Measurements from ENCODE around the gene SPRED3. TPM values are rescaled to one million over a fixed set of nuclear protein-coding genes. Genes with fewer than 3 reads are reported as not detected.

The SPRED3 gene
- total and polyA plus RNA-seq, 2 donors (not counting 1 experiment from before 2014, with no cell fraction given): 1.1 to 1.7 TPM

GRCh38 chr19:38385057-38385803 is 3.3 kb upstream of the SPRED3 start:
- H3K27ac Mint-ChIP-seq: no peak overlapping the region
- 90% methylated on average over 40 of the region's 40 CpGs for WGBS (ENCODE audit: insufficient coverage)
- peaks cover 2% of the 10 kb centered on the region for H3K79me2 ChIP-seq (ENCODE audit: control insufficient read depth, insufficient read depth, low read length)
- peaks cover 23% of the 10 kb centered on the region for H3K27me3 Mint-ChIP-seq
- no peak overlapping the region for H2AFZ ChIP-seq (ENCODE audit: insufficient read depth, low read depth, low read length, poor library complexity, severe bottlenecking)
- ATAC-seq (ENCODE audit: low read depth): no peak
- H3K9me3 Mint-ChIP-seq (ENCODE audit: insufficient read depth): no peaks in the 10 kb centered on the region
- peaks cover 0 to 30% (median 0%) of the 10 kb centered on the region in 3 donors for H3K9me3 ChIP-seq (ENCODE audit: control extremely low read depth in 1 of 3, control insufficient read depth in 2 of 3, insufficient read depth in 1 of 3, low read length in 2 of 3)
- no peak overlapping the region for H3K27ac ChIP-seq (ENCODE audit: low read length in 2 of 2)
- intact Hi-C loops (cut with micrococcal nuclease): loop anchor here (5.0 kb wide), 1 partner anchor 232 kb away; the partner anchor contains the start of genes EIF3K and MAP4K1
- DNase-seq: no peak
- peaks cover 31% of the 10 kb centered on the region for H3K4me1 Mint-ChIP-seq
- H3K4me1 ChIP-seq (ENCODE audit: control insufficient read depth in 2 of 2, insufficient read depth in 2 of 2, low read length in 2 of 2): peaks cover 36% of the 10 kb centered on the region in 2 donors
- peaks cover 69% of the 10 kb centered on the region for H4K20me1 ChIP-seq (ENCODE audit: control insufficient read depth, insufficient read depth, low read length, poor library complexity, severe bottlenecking)
- peak overlapping the region; percentile 97 for H3K4me2 ChIP-seq (replicated peaks; ENCODE audit: low read depth, low read length, poor library complexity, severe bottlenecking)
- no peak for TF ChIP-seq EZH2 (IDR thresholded peaks at IDR 0.05; ENCODE audit: borderline replicate concordance, insufficient read depth, low read depth, low read length, poor library complexity, severe bottlenecking)
- no peak for TF ChIP-seq CTCF (IDR thresholded peaks at IDR 0.05)
- H3K9ac ChIP-seq (ENCODE audit: low read length): no peak overlapping the region
- ChIA-PET POLR2A (interaction anchor here (0.6 kb wide), 1 partner anchor 9 kb away, joined by 4 read pairs; no protein-coding TSS in a partner anchor), CTCF (interaction anchor here (0.8 kb wide), 1 partner anchor 18 kb away, joined by 3 read pairs; the partner anchor contains the start of gene FAM98C)
- peaks cover 0 to 46% of the 10 kb centered on the region in 2 experiments for H3K36me3 ChIP-seq (replicated peaks in 1 of 2; ENCODE audit: control extremely low read depth in 1 of 2, control insufficient read depth in 1 of 2, extremely low read depth in 1 of 2, insufficient read depth in 2 of 2, low read length in 1 of 2)
- H3K27me3 ChIP-seq (replicated peaks in 1 of 4; ENCODE audit: control extremely low read depth in 1 of 4, control insufficient read depth in 3 of 4, insufficient read depth in 4 of 4, low read length in 3 of 4): peaks cover 0 to 47% (median 20%) of the 10 kb centered on the region in 4 experiments
- H3K4me3 ChIP-seq (ENCODE audit: control extremely low read depth in 1 of 5, extremely low read depth in 1 of 5, insufficient read depth in 1 of 5, low read depth in 2 of 5, low read length in 4 of 5): no peak overlapping the region
- H3K4me3 Mint-ChIP-seq: peak overlapping the region; percentile 52

- Histone ChIP-seq H3K4me2 (replicated peaks; ENCODE audit: low read depth, low read length, poor library complexity, severe bottlenecking) (peak overlapping the region; percentile 97), H3K4me1 (ENCODE audit: control insufficient read depth in 2 of 2, insufficient read depth in 2 of 2, low read length in 2 of 2) (peaks cover 36% of the 10 kb centered on the region in 2 donors), H3K27ac (ENCODE audit: low read length in 2 of 2) (no peak overlapping the region), H3K36me3 (replicated peaks in 1 of 2; ENCODE audit: control extremely low read depth in 1 of 2, control insufficient read depth in 1 of 2, extremely low read depth in 1 of 2, insufficient read depth in 2 of 2, low read length in 1 of 2) (peaks cover 0 to 40% of the 10 kb centered on the region in 2 experiments), H3K79me2 (ENCODE audit: control insufficient read depth, insufficient read depth, low read length) (no peaks in the 10 kb centered on the region), H3K27me3 (replicated peaks in 1 of 4; ENCODE audit: control extremely low read depth in 1 of 4, control insufficient read depth in 3 of 4, insufficient read depth in 4 of 4, low read length in 3 of 4) (peaks cover 0 to 49% (median 21%) of the 10 kb centered on the region in 4 experiments), H3K9ac (ENCODE audit: low read length) (peak overlapping the region; percentile 25), H2AFZ (ENCODE audit: insufficient read depth, low read depth, low read length, poor library complexity, severe bottlenecking) (no peak overlapping the region), H3K9me3 (ENCODE audit: control extremely low read depth in 1 of 3, control insufficient read depth in 2 of 3, insufficient read depth in 1 of 3, low read length in 2 of 3) (peaks cover 0 to 30% (median 0%) of the 10 kb centered on the region in 3 donors), H4K20me1 (ENCODE audit: control insufficient read depth, insufficient read depth, low read length, poor library complexity, severe bottlenecking) (peaks cover 63% of the 10 kb centered on the region), H3K4me3 (ENCODE audit: control extremely low read depth in 1 of 5, extremely low read depth in 1 of 5, insufficient read depth in 1 of 5, low read depth in 2 of 5, low read length in 4 of 5) (peak overlapping the region in 1 of 5 experiments; percentile 12)
- no peaks in the 10 kb centered on the region for H3K9me3 Mint-ChIP-seq (ENCODE audit: insufficient read depth)
- no peak for ATAC-seq (ENCODE audit: low read depth)
- H3K4me1 Mint-ChIP-seq: peaks cover 31% of the 10 kb centered on the region
- DNase-seq: no peak
- ChIA-PET CTCF (no interaction called here), POLR2A (no interaction called here)
- H3K27me3 Mint-ChIP-seq: peaks cover 25% of the 10 kb centered on the region
- 42% methylated on average over 38 of the region's 40 CpGs for WGBS (ENCODE audit: insufficient coverage)
- H3K27ac Mint-ChIP-seq: no peak overlapping the region
- no peak for TF ChIP-seq CTCF (IDR thresholded peaks at IDR 0.05)
- TF ChIP-seq EZH2 (IDR thresholded peaks at IDR 0.05; ENCODE audit: borderline replicate concordance, insufficient read depth, low read depth, low read length, poor library complexity, severe bottlenecking): no peak
- H3K4me3 Mint-ChIP-seq: peak overlapping the region; percentile 50
- intact Hi-C loops (cut with micrococcal nuclease): loop anchor here (2.0 to 5.0 kb wide), 2 partner anchors 17 to 231 kb away; partner anchors contain the start of genes EIF3K, FAM98C and MAP4K1
Measured at GRCh38 chr19:38385804-38386257, 2.7 kb upstream of the SPRED3 start.

Data from B cell (primary cell).